Measurements from ENCODE around the gene SH3RF1. TPM values are rescaled to one million over a fixed set of nuclear protein-coding genes. Genes with fewer than 3 reads are reported as not detected.
A peak's percentile ranks its signal among the peaks of the same experiment; 100 is the strongest.

The SH3RF1 gene
- total and polyA plus RNA-seq, 2 of the 13 experiments (the other 11 are each of a cell fraction or from before 2014, with no cell fraction given) = 3.1 to 3.2 TPM

- TF ChIP-seq, protein P1, sequence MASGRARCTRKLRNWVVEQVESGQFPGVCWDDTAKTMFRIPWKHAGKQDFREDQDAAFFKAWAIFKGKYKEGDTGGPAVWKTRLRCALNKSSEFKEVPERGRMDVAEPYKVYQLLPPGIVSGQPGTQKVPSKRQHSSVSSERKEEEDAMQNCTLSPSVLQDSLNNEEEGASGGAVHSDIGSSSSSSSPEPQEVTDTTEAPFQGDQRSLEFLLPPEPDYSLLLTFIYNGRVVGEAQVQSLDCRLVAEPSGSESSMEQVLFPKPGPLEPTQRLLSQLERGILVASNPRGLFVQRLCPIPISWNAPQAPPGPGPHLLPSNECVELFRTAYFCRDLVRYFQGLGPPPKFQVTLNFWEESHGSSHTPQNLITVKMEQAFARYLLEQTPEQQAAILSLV (CRISPR knock-in tag; IDR thresholded peaks at IDR 0.05; ENCODE audit: borderline replicate concordance) = 0 out of 2 replicates have a peak, but pooled peaks have one; percentile 9
- TF ChIP-seq ZNF30 (CRISPR knock-in tag; IDR thresholded peaks at IDR 0.05) = no peak
- TF ChIP-seq ZNF224 (CRISPR knock-in tag; IDR thresholded peaks at IDR 0.05) = no peak
- TF ChIP-seq TIGD3 (CRISPR knock-in tag; IDR thresholded peaks at IDR 0.05; ENCODE audit: borderline replicate concordance) = no peak
- TF ChIP-seq ZNF850 (CRISPR knock-in tag; conservative IDR thresholded peaks at IDR 0.05) = no peak
- no peak for TF ChIP-seq CAMTA2 (CRISPR knock-in tag; IDR thresholded peaks at IDR 0.05; ENCODE audit: borderline replicate concordance)
- no peak for TF ChIP-seq MTF1 (CRISPR knock-in tag; IDR thresholded peaks at IDR 0.05)
- no peak for TF ChIP-seq ATF7 (IDR thresholded peaks at IDR 0.05)
- no peak for TF ChIP-seq ATF7 (CRISPR knock-in tag; IDR thresholded peaks at IDR 0.05)
- TF ChIP-seq CENPT (CRISPR knock-in tag; IDR thresholded peaks at IDR 0.05; ENCODE audit: low read depth) = no peak
- TF ChIP-seq RFX5 (IDR thresholded peaks at IDR 0.05; ENCODE audit: low read depth, low read length) = no peak
- TF ChIP-seq ATF3 (CRISPR knock-in tag; IDR thresholded peaks at IDR 0.05) = 0 out of 2 replicates have a peak, but pooled peaks have one; percentile 0
- no peak for TF ChIP-seq TOPORS (CRISPR knock-in tag; IDR thresholded peaks at IDR 0.05)
- no peak for TF ChIP-seq GFI1 (CRISPR knock-in tag; IDR thresholded peaks at IDR 0.05; ENCODE audit: borderline replicate concordance)
- no peak for TF ChIP-seq ZNF354B (CRISPR knock-in tag; IDR thresholded peaks at IDR 0.05)
- no peak for TF ChIP-seq ZSCAN30 (CRISPR knock-in tag; IDR thresholded peaks at IDR 0.05)
- 0 out of 2 replicates have a peak, but pooled peaks have one; percentile 25 for TF ChIP-seq WIZ (CRISPR knock-in tag; IDR thresholded peaks at IDR 0.05)
- TF ChIP-seq, protein P2, sequence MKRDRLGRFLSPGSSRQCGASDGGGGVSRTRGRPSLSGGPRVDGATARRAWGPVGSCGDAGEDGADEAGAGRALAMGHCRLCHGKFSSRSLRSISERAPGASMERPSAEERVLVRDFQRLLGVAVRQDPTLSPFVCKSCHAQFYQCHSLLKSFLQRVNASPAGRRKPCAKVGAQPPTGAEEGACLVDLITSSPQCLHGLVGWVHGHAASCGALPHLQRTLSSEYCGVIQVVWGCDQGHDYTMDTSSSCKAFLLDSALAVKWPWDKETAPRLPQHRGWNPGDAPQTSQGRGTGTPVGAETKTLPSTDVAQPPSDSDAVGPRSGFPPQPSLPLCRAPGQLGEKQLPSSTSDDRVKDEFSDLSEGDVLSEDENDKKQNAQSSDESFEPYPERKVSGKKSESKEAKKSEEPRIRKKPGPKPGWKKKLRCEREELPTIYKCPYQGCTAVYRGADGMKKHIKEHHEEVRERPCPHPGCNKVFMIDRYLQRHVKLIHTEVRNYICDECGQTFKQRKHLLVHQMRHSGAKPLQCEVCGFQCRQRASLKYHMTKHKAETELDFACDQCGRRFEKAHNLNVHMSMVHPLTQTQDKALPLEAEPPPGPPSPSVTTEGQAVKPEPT (CRISPR knock-in tag; IDR thresholded peaks at IDR 0.05; ENCODE audit: low read depth) = no peak
- no peak for TF ChIP-seq ZNF337 (CRISPR knock-in tag; IDR thresholded peaks at IDR 0.05; ENCODE audit: borderline replicate concordance, low read depth)
- no peak for TF ChIP-seq ZFP37 (CRISPR knock-in tag; IDR thresholded peaks at IDR 0.05; ENCODE audit: borderline replicate concordance)
- TF ChIP-seq NCOA5 (CRISPR knock-in tag; IDR thresholded peaks at IDR 0.05) = no peak
- no peak for TF ChIP-seq ZNF550 (CRISPR knock-in tag; IDR thresholded peaks at IDR 0.05; ENCODE audit: borderline replicate concordance)
Measured at GRCh38 chr4:169271692-169272007, 894 bp upstream of the SH3RF1 start (continued).

All from HepG2 (cell line).